GM06990 (cell line): ENCODE data around the gene ITGB2.

ENCODE experiments used
- DNase-seq: peaks from one replicate; pipeline ENCODE4 v3.0.0-alpha.2; 2011; ENCODE audit not compliant: insufficient read length; ENCODE audit errors: extremely low read depth
- H3K27me3 ChIP-seq: replicated peaks from 2 replicates; pipeline ENCODE4 v1.6.0; 2011; ENCODE audit warnings: low read length; ENCODE audit not compliant: control insufficient read depth, insufficient read depth
- H3K36me3 ChIP-seq: 2 replicates; pipeline ENCODE4 v1.5.1; 2011; ENCODE audit warnings: low read length; ENCODE audit not compliant: control insufficient read depth, insufficient read depth
- H3K4me3 ChIP-seq: replicated peaks from 2 replicates; pipeline ENCODE4 v1.5.1; 2011; ENCODE audit warnings: low read depth, mild to moderate bottlenecking, control low read depth, low read length
- TF ChIP-seq, protein P1 (sequence below): IDR thresholded peaks from 2 replicates; pipeline ENCODE4 v1.5.1; 2011; ENCODE audit warnings: low read length, control low read depth, mild to moderate bottlenecking, inconsistent platforms; ENCODE audit not compliant: insufficient read depth, poor library complexity, severe bottlenecking

The ITGB2 gene

DNA sequence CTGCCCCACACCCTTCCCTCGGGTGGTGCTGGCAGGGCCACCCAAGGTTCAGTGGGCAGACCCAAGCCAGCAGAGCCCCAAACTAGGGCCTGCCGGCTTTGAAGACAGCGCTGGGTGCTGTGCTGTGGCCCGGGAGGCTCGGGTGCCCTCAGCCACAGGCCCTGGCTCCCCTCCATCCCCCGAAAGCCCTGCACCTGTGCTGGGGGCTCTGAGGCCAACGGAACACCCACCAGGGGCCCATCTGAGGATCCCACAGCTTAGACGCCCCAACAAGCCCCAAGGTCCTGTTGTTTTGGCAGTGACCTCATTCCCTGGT lies 8.6 kb downstream of the ITGB2 start:
- DNase-seq: no peak
- Histone ChIP-seq H3K27me3 (no peaks in the 10 kb centered on the region), H3K36me3 (peaks cover 13% of the 10 kb centered on the region), H3K4me3 (no peak overlapping the region)
- TF ChIP-seq, protein P1, sequence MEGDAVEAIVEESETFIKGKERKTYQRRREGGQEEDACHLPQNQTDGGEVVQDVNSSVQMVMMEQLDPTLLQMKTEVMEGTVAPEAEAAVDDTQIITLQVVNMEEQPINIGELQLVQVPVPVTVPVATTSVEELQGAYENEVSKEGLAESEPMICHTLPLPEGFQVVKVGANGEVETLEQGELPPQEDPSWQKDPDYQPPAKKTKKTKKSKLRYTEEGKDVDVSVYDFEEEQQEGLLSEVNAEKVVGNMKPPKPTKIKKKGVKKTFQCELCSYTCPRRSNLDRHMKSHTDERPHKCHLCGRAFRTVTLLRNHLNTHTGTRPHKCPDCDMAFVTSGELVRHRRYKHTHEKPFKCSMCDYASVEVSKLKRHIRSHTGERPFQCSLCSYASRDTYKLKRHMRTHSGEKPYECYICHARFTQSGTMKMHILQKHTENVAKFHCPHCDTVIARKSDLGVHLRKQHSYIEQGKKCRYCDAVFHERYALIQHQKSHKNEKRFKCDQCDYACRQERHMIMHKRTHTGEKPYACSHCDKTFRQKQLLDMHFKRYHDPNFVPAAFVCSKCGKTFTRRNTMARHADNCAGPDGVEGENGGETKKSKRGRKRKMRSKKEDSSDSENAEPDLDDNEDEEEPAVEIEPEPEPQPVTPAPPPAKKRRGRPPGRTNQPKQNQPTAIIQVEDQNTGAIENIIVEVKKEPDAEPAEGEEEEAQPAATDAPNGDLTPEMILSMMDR: no peak

DNA sequence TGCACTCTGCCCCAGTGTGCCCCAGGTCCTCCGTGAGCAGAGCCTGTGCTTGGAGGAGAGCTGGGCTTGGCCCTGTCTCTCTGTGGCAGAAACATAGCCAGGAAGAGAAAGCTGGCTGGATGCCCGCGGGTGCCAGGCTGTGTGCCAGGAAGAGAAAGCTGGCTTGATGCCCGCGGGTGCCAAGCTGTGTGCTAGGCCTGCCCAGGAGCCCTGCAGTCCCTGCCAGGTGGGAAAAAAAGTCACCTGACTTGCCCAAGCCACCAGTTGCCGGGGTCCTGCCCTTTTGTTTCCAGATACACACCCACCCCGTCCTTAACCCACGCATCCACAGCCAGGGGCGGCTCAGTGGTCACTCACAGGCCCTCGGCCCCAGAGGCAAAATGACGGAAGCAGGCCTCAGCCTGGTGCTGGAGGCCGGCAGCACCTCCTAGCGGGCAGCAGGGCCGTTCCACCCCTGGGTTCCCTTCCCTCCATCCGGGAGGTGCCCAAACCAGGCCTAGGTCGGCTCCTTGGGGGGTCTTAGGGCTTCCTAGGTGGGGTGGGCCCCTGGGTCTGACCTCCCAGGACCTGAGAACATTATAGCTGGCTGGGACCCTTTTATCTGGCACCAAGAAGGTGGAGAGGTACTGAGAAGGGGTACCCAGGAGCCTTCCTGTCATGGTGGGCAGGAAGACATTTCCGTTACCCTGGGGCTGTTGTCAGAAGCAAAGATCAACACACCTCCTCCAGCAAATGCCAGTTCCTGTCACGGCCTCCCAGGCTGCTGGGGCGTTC lies 9.1 kb downstream of the ITGB2 start:
- peaks cover 13% of the 10 kb centered on the region for H3K36me3 ChIP-seq
- H3K27me3 ChIP-seq: no peaks in the 10 kb centered on the region
- no peak overlapping the region for H3K4me3 ChIP-seq
- TF ChIP-seq, protein P1: no peak
- DNase-seq: no peak

DNA sequence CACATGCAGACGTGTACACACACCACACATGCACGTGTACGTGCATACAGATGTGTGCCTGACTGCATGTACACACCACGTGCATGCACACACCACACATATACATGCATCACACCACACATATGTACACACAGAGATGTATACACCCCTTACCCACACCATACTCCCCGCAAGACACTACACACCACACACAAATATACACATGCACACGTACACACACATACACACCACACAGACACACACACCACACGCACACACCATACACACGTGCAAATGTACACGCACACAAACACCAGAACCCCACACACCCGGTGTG lies 9.7 kb downstream of the ITGB2 start:
- Histone ChIP-seq H3K36me3 (peaks cover 13% of the 10 kb centered on the region), H3K4me3 (no peak overlapping the region), H3K27me3 (no peaks in the 10 kb centered on the region)
- no peak for DNase-seq
- TF ChIP-seq, protein P1: no peak

DNA sequence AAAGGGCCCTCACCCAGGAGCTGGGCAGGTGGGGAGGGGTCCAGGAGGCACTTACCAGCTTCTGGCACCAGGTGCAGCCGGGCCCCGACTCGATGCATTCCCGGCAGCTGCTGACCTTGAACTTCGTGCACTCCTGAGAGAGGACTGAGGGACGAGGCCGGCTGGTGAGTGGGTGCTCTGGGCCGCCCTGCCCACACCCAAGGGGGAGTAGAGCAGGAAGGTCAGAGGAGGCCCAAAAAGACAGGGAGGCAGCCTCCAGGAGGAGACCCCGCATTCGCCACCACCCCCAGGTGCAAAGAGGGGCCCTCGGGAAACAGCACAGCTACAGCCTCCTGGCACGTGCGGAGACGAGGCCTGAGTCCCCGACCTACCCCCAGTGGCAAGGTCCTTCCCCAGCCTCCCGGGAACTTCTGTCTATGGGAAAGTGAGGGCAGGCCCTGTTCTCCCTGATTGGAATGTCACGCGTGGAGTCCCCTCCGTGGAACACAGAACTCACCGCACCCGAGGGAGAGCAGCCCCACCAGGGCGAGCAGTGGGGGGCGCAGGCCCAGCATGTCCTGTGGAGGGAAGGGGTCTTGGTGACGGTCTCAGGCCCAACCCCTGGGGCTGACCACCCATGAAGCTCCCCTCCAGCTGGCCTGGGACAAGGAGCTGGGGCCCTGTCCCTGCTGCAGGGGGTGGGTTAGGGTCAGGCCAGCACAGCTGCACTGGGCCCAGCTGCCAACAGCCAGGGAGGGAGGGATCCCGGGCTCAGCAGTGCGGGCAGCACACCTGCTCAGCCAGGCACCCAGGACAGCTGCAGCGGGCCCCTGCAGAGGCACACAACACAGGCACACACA lies 10.3 kb downstream of the ITGB2 start:
- Histone ChIP-seq H3K4me3 (no peak overlapping the region), H3K27me3 (no peaks in the 10 kb centered on the region), H3K36me3 (peaks cover 18% of the 10 kb centered on the region)
- DNase-seq: no peak
- TF ChIP-seq, protein P1: no peak

DNA sequence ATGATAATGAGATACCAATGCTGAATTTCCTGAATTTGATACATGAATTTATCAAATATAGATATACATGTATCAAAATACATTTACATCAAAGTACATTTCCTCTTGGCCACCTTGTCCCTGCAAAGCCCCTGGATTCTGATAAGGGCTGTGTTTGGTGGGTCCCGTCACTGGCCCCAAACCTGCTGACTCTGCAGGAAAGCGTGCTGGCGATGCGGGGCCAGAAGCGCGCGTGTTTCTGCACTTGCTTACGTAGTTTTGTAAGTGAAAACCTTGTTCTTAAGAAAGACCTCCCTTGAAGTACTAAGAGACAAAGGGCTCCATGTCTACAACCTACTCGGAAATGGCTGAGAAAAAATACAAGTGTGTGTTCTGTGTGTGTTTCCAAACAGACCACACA lies 11.0 kb downstream of the ITGB2 start:
- no peak for DNase-seq
- TF ChIP-seq, protein P1: no peak
- Histone ChIP-seq H3K36me3 (peaks cover 23% of the 10 kb centered on the region), H3K4me3 (no peak overlapping the region), H3K27me3 (no peaks in the 10 kb centered on the region)
